H1 (cell line): ENCODE results near the gene LMTK3. TPM values are rescaled to one million over a fixed set of nuclear protein-coding genes. Genes with fewer than 3 reads are reported as not detected.

Experiments
- CTCF ChIA-PET: fragments of 300-600 bp; sonication (Branson Sonifier 250); formaldehyde crosslinking; loops from one replicate; lab custom pipeline; 2021; ENCODE audit not compliant: partially characterized antibody; lab: Charles Lee
- POLR2A ChIA-PET: fragments of 300-600 bp; sonication (Branson Sonifier 250); formaldehyde crosslinking; loops from one replicate; lab custom pipeline; 2021; ENCODE audit warnings: inconsistent platforms; ENCODE audit not compliant: partially characterized antibody; lab: Charles Lee
- DNase-seq, 2 experiments: peaks; one replicate each; pipeline versions ENCODE4 v3.0.0 to v3.0.0-alpha.2; 2010 to 2022; ENCODE audit warnings: low spot score in 2 of 2, low read depth in 1 of 2, mixed read lengths in 1 of 2
- FAIRE-seq: peaks from 2 replicates; lab custom pipeline; 2011; peaks lifted over from hg19 to GRCh38; lab: Jason Lieb, UNC
- H2AFZ ChIP-seq: 2 replicates; pipeline ENCODE4 v1.8.1; 2012; ENCODE audit warnings: low read length, inconsistent platforms
- H2AK5ac ChIP-seq: 2 replicates; pipeline ENCODE4 v1.6.1; 2013; ENCODE audit warnings: low read depth, low read length
- H2BK120ac ChIP-seq: replicated peaks from 2 replicates; pipeline ENCODE3; 2013; ENCODE audit warnings: low read depth, low read length, inconsistent platforms
- H2BK12ac ChIP-seq: 2 replicates; pipeline ENCODE4 v1.6.1; 2013; ENCODE audit warnings: low read depth, low read length
- H2BK15ac ChIP-seq: 2 replicates; pipeline ENCODE4 v1.6.1; 2013; ENCODE audit warnings: low read length
- H2BK20ac ChIP-seq: 2 replicates; pipeline ENCODE4 v1.6.1; 2013; ENCODE audit warnings: low read length
- H2BK5ac ChIP-seq: 2 replicates; pipeline ENCODE4 v1.6.1; 2013; ENCODE audit warnings: low read depth, low read length
- H3K14ac ChIP-seq: 2 replicates; pipeline ENCODE4 v1.6.1; 2013; ENCODE audit warnings: inconsistent platforms; ENCODE audit not compliant: insufficient read length
- H3K18ac ChIP-seq: 2 replicates; pipeline ENCODE4 v1.6.1; 2013; ENCODE audit warnings: low read length; ENCODE audit errors: extremely low read depth
- H3K23ac ChIP-seq: 2 replicates; pipeline ENCODE4 v1.6.1; 2013; ENCODE audit warnings: inconsistent platforms; ENCODE audit not compliant: insufficient read length
- H3K23me2 ChIP-seq: 2 replicates; pipeline ENCODE4 v1.6.1; 2013; ENCODE audit warnings: low read depth, low read length
- H3K27ac ChIP-seq: 2 replicates; pipeline ENCODE4 v1.6.1; 2011; ENCODE audit warnings: low read depth, low read length, inconsistent platforms
- H3K27me3 ChIP-seq, 4 experiments: replicated peaks in 1 of 4; 1 replicate in 1 of 4; 2 replicates in 3 of 4; pipeline versions ENCODE4 v1.6.1 to v1.8.1; 2011 to 2013; ENCODE audit warnings: low read length in 3 of 4, mild to moderate bottlenecking in 3 of 4, inconsistent platforms in 2 of 4, mixed read lengths in 2 of 4, moderate library complexity in 1 of 4; ENCODE audit not compliant: control insufficient read depth in 3 of 4, insufficient read depth in 3 of 4; ENCODE audit errors: extremely low read depth in 1 of 4
- H3K36me3 ChIP-seq, 4 experiments: 2 replicates each; pipeline versions ENCODE4 v1.6.1 to v1.8.1; 2011 to 2013; ENCODE audit warnings: mild to moderate bottlenecking in 4 of 4, low read length in 3 of 4, moderate library complexity in 2 of 4, control low read depth in 1 of 4, inconsistent platforms in 1 of 4; ENCODE audit not compliant: insufficient read depth in 4 of 4, control insufficient read depth in 2 of 4
- H3K4ac ChIP-seq: replicated peaks from 2 replicates; pipeline ENCODE3; 2013; ENCODE audit warnings: low read length, low read depth, mixed read lengths, inconsistent platforms; ENCODE audit not compliant: insufficient read length
- H3K4me1 ChIP-seq, 4 experiments: replicated peaks in 1 of 4; 1 replicate in 1 of 4; 2 replicates in 3 of 4; pipeline versions ENCODE4 v1.6.1 to v1.8.1; 2011 to 2013; ENCODE audit warnings: low read length in 3 of 4, inconsistent platforms in 2 of 4, mixed read lengths in 1 of 4; ENCODE audit not compliant: insufficient read depth in 4 of 4, control insufficient read depth in 3 of 4
- H3K4me2 ChIP-seq, 2 experiments: 2 replicates each; pipeline versions ENCODE4 v1.6.1 to v1.8.1; 2011 to 2013; ENCODE audit warnings: low read depth in 2 of 2, low read length in 2 of 2, control low read depth in 1 of 2, inconsistent platforms in 1 of 2, mild to moderate bottlenecking in 1 of 2; ENCODE audit not compliant: insufficient read depth in 1 of 2
- H3K4me3 ChIP-seq, 4 experiments: fragments of 200-600, 300-600 bp in 1 of 4; sonication (generic), shearing (Covaris generic), sonication (Bioruptor Twin) in 1 of 4; 2 replicates each; pipeline versions ENCODE4 v1.5.1 to v1.8.1; 2011 to 2016; ENCODE audit warnings: low read length in 4 of 4, low read depth in 3 of 4, control low read depth in 2 of 4, inconsistent platforms in 2 of 4, mild to moderate bottlenecking in 2 of 4, mixed read lengths in 1 of 4, moderate library complexity in 1 of 4; ENCODE audit not compliant: insufficient read depth in 2 of 4; ENCODE audit errors: extremely low read depth in 1 of 4
- H3K56ac ChIP-seq: replicated peaks from 2 replicates; pipeline ENCODE3; 2013; ENCODE audit warnings: low read depth, mild to moderate bottlenecking, mixed read lengths, low read length, inconsistent platforms; ENCODE audit not compliant: insufficient read length
- H3K79me1 ChIP-seq: 2 replicates; pipeline ENCODE4 v1.6.1; 2013; ENCODE audit warnings: low read depth, low read length, control low read depth
- H3K79me2 ChIP-seq, 2 experiments: 2 replicates each; pipeline versions ENCODE4 v1.6.1 to v1.8.1; 2012 to 2013; ENCODE audit warnings: low read length in 2 of 2, mild to moderate bottlenecking in 2 of 2, inconsistent platforms in 1 of 2; ENCODE audit not compliant: insufficient read depth in 2 of 2, control insufficient read depth in 1 of 2
- H3K9ac ChIP-seq, 4 experiments: replicated peaks in 1 of 4; 1 replicate in 1 of 4; 2 replicates in 3 of 4; pipeline versions ENCODE4 v1.6.1 to v1.8.1; 2011 to 2013; ENCODE audit warnings: low read depth in 3 of 4, low read length in 3 of 4, control low read depth in 2 of 4, mild to moderate bottlenecking in 2 of 4, moderate library complexity in 2 of 4, inconsistent platforms in 1 of 4; ENCODE audit errors: extremely low read depth in 1 of 4
- H3K9me3 ChIP-seq, 2 experiments: 2 replicates each; pipeline versions ENCODE4 v1.6.1 to v1.8.1; 2012 to 2013; ENCODE audit warnings: mild to moderate bottlenecking in 2 of 2, moderate library complexity in 2 of 2, control low read depth in 1 of 2, inconsistent platforms in 1 of 2, low read depth in 1 of 2, low read length in 1 of 2, mixed read lengths in 1 of 2; ENCODE audit not compliant: insufficient read depth in 2 of 2
- H4K20me1 ChIP-seq, 2 experiments: replicated peaks in 1 of 2; 2 replicates each; pipeline versions ENCODE3 to v1.8.1; 2011 to 2013; ENCODE audit warnings: inconsistent platforms in 2 of 2, low read length in 2 of 2, mild to moderate bottlenecking in 1 of 2; ENCODE audit not compliant: insufficient read depth in 2 of 2, control insufficient read depth in 1 of 2
- H4K5ac ChIP-seq: 2 replicates; pipeline ENCODE4 v1.6.1; 2013; ENCODE audit warnings: low read length, low read depth, mixed read lengths, inconsistent platforms; ENCODE audit not compliant: insufficient read length
- H4K8ac ChIP-seq: 2 replicates; pipeline ENCODE4 v1.8.0; 2013; ENCODE audit warnings: mild to moderate bottlenecking, moderate library complexity, low read length, inconsistent platforms; ENCODE audit not compliant: insufficient read depth; ENCODE audit errors: extremely low read depth
- H4K91ac ChIP-seq: replicated peaks from 2 replicates; pipeline ENCODE3; 2013; ENCODE audit warnings: low read length, mixed read lengths, inconsistent platforms; ENCODE audit not compliant: insufficient read length
- CBX5 ChIP-seq: fragments of 300-800, 300-1000 bp; sonication (generic); IDR thresholded peaks from 2 replicates; pipeline ENCODE4 v1.7.1; 2016; ENCODE audit warnings: antibody characterized with exemption, low read length, low read depth
- GTF2F1 ChIP-seq: IDR thresholded peaks from 2 replicates; pipeline ENCODE4 v1.6.1; 2012; ENCODE audit warnings: low read depth, low read length, improper control_type of control experiment, borderline replicate concordance
- NRF1 ChIP-seq: IDR thresholded peaks from 2 replicates; pipeline ENCODE4 v1.6.1; 2011; ENCODE audit warnings: mild to moderate bottlenecking, low read depth, low read length, improper control_type of control experiment
- POLR2A ChIP-seq, 2 experiments: IDR thresholded peaks; 1 replicate in 1 of 2; 2 replicates in 1 of 2; pipeline ENCODE4 v1.6.1; 2011; ENCODE audit warnings: low read depth in 2 of 2, low read length in 2 of 2, mild to moderate bottlenecking in 2 of 2; ENCODE audit errors: control extremely low read depth in 1 of 2
- POU5F1 ChIP-seq: IDR thresholded peaks from 2 replicates; pipeline ENCODE4 v1.6.1; 2011; ENCODE audit warnings: low read depth, mild to moderate bottlenecking, low read length, moderate library complexity
- RFX5 ChIP-seq: IDR thresholded peaks from 2 replicates; pipeline ENCODE4 v1.6.1; 2011; ENCODE audit warnings: low read depth, low read length, improper control_type of control experiment, borderline replicate concordance
- SAP30 ChIP-seq: fragments of 300-600 bp; sonication (generic); IDR thresholded peaks from 2 replicates; pipeline ENCODE4 v1.7.1; 2012; ENCODE audit warnings: low read length, moderate library complexity, mild to moderate bottlenecking, inconsistent platforms; ENCODE audit not compliant: insufficient read depth, insufficient replicate concordance
- SP2 ChIP-seq: IDR thresholded peaks from 2 replicates; pipeline ENCODE4 v1.6.1; 2012; ENCODE audit warnings: mild to moderate bottlenecking, low read length, inconsistent platforms
- TCF12 ChIP-seq: IDR thresholded peaks from 2 replicates; pipeline ENCODE4 v1.6.1; 2011; ENCODE audit warnings: low read depth, mild to moderate bottlenecking, low read length
- ZNF274 ChIP-seq: IDR thresholded peaks from 2 replicates; pipeline ENCODE4 v1.7.0; 2012; ENCODE audit warnings: low read length, borderline replicate concordance; ENCODE audit errors: extremely low read depth
- WGBS, 2 experiments: shearing (Covaris generic) in 1 of 2; methylation state at CpG; one replicate each; pipeline versions ENCODE4 v1.1.6 to v1.1.7; 2013 to 2015; ENCODE audit warnings: low lambda C conversion rate in 2 of 2, mixed read lengths in 2 of 2, inconsistent platforms in 1 of 2, low coverage in 1 of 2, missing lambda C conversion rate in 1 of 2; ENCODE audit not compliant: insufficient replicate concordance in 2 of 2, insufficient coverage in 1 of 2, insufficient read length in 1 of 2; ENCODE audit errors: extremely low coverage in 1 of 2, missing lambda C conversion rate in 1 of 2; 5-methylcytosine and 5-hydroxymethylcytosine counted together
- polyA plus RNA-seq, 7 experiments: library from polyadenylated mRNA; depleted of rRNA in 3 of 7; stranded (reverse) in 5 of 7; unstranded in 2 of 7; fragments of >200 nt in 5 of 7; fragments of 200-250 nt in 2 of 7; gene quantifications; 1 replicate in 5 of 7; 2 replicates in 1 of 7; 4 replicates in 1 of 7; pipeline versions ENCODE4 v1.2.1 to v1.2.3, GENCODE V29; 2011 to 2013; ENCODE audit warnings: missing spikeins in 2 of 7, mixed read lengths in 2 of 7
- total RNA-seq: library from RNA; stranded (reverse); fragmentation: NEBNext Ultra II Directional; extraction: Animal tissue kit (Norgen Biotek cat#: 25700); gene quantifications from 2 replicates; pipeline ENCODE4 v1.2.1, GENCODE V29; 2021

LMTK3 gene
- total and polyA plus RNA-seq, 2 of the 8 experiments (the other 6 are each of a cell fraction or from before 2014, with no cell fraction given) = 2.7 to 12.4 TPM

- Histone ChIP-seq H3K4ac (no peak overlapping the region), H3K9me3 (no peaks in the 10 kb centered on the region), H2BK120ac (no peak overlapping the region), H3K27me3 (no peaks in the 10 kb centered on the region), H2BK5ac (no peak overlapping the region), H3K14ac (no peak overlapping the region), H3K79me2 (no peaks in the 10 kb centered on the region), H3K4me3 (no peak overlapping the region), H3K56ac (no peak overlapping the region), H3K23me2 (peaks cover 2% of the 10 kb centered on the region; the same call in 1 of the 2 replicates), H4K8ac (no peak overlapping the region), H2BK15ac (no peak overlapping the region), H3K4me2 (no peak overlapping the region), H3K36me3 (peaks cover 19 to 57% (median 42%) of the 10 kb centered on the region in 4 experiments), H4K91ac (no peak overlapping the region), H3K23ac (no peak overlapping the region), H2BK12ac (no peak overlapping the region), H4K20me1 (peaks cover 11 to 14% of the 10 kb centered on the region in 2 experiments), H4K5ac (no peak overlapping the region), H3K27ac (no peak overlapping the region), H2BK20ac (no peak overlapping the region), H2AFZ (no peak overlapping the region), H3K18ac (no peak overlapping the region), H3K9ac (no peak overlapping the region), H3K79me1 (no peaks in the 10 kb centered on the region; the same call in 1 of the 2 replicates), H2AK5ac (no peak overlapping the region), H3K4me1 (peaks cover 0 to 1% (median 0%) of the 10 kb centered on the region in 4 experiments; a peak in 1 of 7 replicates)
- no peak for FAIRE-seq
- POLR2A ChIA-PET = interaction anchor here (0.6 to 11.4 kb wide), 11 partner anchors 8 to 144 kb away, joined by 3 to 176 read pairs (median 6); partner anchors contain the start of genes GRWD1, SYNGR4 and TMEM143
- DNase-seq = no peak
- CTCF ChIA-PET = interaction anchor here (0.7 to 3.4 kb wide), 3 partner anchors 9 to 107 kb away, joined by 3 to 18 read pairs (median 3); no protein-coding TSS in a partner anchor
- WGBS, 2 experiments = 98% methylated on average over 15 of the region's 29 CpGs; no CpG with 5 or more reads in 1 of the 2 experiments
- TF ChIP-seq SAP30 = no peak
- TF ChIP-seq NRF1 = no peak
- TF ChIP-seq RFX5 = no peak
- no peak for TF ChIP-seq TCF12
- TF ChIP-seq ZNF274 = no peak
- no peak for TF ChIP-seq CBX5
- no peak for TF ChIP-seq SP2
- no peak for TF ChIP-seq POU5F1
- no peak for TF ChIP-seq GTF2F1
- no peak for TF ChIP-seq POLR2A (IDR thresholded peaks at IDR 0.05; ENCODE audit: control extremely low read depth in 1 of 2, low read depth in 2 of 2, low read length in 2 of 2)
These were observed 33.0 kb downstream of the LMTK3 start for GRCh38 chr19:48478339-48479256.
